HG03175 (cell line): ENCODE data around the gene CDIP1.
A peak's percentile ranks its signal among the peaks of the same experiment; 100 is the strongest.
"Not testable (repeated sequence)": the region's sequence is repeated elsewhere in the genome, so short reads cannot be mapped to it uniquely, and the experiment has no call there.

Experiments used
- ATAC-seq: cut with Tn5 transposase; IDR thresholded peaks from one replicate; pipeline ENCODE4 v1.9.1; 2021; ENCODE audit warnings: mild to moderate bottlenecking, moderate library complexity; ENCODE audit not compliant: unreplicated experiment

The CDIP1 gene

DNA sequence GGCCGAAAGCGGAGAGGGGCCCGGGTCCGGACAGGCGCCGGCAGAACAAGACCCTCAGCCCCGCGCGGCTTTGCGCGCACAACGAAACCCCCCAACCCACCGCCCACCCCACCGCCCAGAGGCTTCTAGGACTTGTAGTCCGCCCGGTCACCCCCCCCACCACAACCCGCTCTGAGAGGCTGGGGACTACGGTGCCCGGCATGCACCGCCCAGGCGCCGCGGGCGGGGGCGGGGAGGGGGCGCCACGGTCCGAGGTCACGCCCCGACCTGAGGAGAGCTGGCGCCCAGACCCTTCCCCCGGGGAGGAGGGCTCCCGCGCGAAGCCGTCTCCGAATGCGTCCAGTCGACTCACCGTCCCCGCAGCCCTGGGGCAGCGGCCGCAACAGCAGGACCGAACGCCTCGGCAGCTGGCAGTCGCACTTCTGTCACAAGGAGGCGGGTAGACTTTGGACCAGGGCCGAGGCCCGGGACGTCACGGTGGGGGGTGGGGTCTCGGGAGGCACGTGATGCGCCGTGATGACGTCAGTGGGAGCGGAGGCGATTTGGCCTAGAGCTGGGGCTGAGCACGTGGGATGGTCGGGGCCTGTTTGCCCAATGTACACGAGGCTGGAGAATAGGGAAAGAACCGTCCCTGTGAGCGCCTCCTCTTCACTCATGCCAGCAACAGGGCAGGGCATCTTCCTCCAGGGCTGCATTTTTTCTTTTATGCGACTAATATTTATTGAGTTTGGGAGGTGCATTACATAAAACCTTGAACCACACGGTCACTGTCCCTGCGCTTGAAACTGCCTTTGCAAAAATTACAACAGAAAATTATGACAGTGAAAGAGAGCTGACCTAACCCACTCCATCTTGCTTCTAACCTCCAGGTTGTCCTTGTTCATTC is at the start of gene CDIP1:
CDIP1 (minus strand) TSS at position 424 of the 886 bp plus-strand sequence. CDS start 24,643 bp downstream, outside the sequence.
- peak; percentile 84 for ATAC-seq

DNA sequence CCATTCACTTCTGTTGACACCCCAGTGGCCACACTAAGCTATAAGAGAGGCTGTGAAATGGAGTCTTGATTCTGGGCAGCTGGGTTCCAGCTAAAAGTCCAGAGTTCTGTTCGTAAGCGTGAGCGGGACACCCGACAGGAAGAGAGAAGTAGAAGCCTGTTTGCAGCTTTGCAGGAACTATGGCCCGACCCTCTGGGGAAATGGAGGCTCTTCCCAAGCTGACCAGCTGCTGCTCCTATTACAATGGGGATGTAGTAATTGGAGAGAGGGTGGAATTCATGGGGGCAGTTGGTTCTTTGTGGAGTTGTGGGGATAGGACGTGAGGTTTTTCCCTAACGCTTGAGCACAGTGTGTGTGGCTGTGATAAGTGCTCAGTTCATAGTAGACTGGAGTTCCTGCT is 47.7 kb upstream of the CDIP1 start:
- ATAC-seq, result no peak

DNA sequence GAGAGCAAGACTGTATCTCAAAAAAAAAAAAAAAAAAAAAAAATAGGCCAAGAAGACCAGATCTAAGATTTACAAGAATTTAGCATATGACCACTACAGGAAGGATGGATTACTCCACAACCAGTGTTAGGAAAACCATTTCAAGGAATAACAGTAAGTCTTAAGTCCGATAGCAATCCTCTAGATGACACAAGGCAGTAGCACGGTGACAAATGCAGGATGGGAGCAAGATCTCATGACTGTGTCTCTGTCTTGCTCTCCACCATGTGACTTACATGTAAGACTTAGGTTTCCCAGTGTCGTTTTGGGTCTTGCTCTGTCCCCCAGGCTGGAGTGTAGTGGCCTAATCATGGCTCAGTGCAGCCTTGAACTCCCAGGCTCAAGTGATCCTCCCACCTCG is 45.3 kb upstream of the CDIP1 start:
- no peak for ATAC-seq

DNA sequence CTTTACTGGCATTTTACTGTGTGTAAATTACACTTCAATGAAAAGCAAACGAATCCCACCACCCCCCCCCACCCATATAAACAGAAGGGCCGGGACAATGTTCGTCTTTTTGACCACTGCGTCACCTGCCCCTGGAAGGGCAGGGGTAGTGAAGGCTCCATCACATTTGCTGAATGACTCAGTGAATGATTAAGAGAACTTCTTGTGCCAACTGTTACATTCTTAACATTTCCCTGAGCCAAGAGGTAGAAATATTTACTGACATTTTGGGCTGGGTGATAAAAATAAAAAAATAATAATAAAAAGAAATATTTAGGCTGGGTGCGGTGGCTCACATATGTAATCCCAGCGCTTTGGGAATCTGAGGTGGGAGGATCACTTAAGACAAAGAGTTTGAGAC is 41.7 kb upstream of the CDIP1 start:
- ATAC-seq, result no peak

DNA sequence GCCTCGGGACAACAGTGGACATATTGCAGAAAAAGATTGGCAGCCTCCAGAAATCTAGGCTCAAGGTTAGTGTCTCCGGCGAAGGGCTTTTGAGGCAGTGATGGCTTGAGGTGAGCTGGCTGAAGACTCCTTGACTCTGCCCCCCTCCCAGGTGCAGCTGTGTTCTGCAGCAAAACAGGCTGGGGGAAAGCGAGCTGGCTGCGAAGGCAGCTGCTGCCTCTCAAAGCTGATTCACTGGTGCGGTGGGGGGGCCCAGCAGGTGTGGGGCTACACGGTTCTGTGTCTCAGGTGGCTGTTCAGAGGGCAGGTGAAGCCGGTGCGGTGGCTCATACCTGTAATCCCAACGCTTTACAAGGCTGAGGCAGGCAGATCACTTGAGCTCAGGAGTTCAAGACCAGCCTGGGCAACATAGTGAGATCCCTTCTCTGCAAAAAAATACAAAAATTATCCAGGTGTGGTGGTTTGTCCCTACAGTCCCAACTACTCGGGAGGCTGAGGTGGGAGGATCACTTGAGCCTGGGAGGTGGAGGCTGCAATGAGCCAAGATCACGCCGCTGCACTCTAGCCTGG is 40.5 kb upstream of the CDIP1 start:
- ATAC-seq, result no peak

DNA sequence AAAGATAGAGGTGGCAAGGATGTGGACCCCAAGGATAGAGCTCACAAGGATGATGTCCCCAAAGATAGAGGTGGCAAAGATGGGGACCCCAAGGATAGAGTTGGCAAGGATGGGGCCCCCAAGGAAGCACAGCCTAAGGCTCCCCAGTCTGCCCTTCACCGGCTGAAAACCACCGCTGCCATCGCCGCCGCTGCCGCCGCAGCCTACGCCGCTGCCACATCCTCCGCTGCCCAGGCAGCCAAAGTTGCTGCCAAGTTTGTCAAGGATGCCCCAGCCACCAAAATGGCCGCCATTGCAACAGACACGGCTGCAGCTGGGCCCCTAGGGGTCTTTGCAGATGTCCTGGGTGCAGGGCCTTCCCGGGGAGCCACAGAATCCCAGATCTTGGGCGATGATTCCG is 37.4 kb upstream of the CDIP1 start:
- ATAC-seq, result no peak

DNA sequence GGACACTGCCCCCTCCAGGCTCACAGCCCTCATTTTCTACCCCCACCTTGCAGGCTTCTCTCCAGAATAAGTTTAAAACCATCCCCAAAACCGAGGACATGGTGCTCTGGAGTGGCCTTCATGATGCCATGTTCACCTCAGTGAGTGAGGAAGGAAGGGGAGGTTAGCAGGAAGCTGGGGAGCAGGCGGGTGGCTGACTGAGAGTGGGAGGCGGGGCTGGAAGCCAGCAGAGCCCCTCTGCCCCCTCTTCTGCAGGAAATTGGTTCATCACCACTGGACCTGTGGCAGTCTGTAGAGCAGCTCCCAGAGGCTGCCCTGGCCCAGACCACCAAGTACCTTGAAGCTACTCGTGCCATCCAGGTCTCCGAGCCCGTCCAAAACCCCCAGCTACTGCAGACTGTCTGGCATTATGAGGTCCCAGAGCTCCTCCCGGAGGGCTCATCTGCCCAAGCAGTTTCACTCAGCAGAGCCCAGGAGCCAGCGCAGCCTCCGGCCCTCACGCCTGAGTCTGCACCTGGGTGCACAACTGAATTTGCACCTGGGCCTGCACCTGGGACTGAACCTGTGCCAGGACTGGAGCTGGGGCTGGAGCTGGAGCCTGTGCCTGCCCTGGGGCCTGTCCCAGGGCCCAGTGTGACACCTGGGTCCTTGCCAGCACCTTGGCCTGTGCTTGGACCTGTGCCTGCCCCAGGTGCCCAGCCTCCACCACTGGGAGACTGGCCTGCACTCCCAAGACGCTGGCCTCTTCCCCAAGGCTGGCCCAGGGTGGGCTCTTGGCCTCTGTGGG is 36.5 kb upstream of the CDIP1 start:
- ATAC-seq, result no peak

DNA sequence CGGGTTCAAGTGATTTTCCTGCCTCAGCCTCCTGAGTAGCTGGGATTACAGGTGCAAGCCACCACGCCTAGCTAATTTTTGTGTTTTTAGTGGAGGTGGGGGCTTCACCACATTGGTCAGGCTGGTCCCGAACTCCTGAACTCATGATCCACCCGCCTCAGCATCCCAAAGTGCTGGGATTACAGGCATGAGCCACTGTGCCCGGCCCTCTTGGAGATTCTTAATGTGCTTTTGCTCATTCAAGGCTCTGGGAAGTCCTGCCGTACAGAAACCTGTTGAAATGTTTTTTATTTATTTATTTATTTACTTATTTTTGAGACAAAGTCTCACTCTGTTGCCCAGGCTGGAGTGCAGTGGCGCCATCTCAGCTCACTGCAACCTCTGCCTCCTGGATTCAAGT is 35.4 kb upstream of the CDIP1 start:
- ATAC-seq, result not testable (repeated sequence)

DNA sequence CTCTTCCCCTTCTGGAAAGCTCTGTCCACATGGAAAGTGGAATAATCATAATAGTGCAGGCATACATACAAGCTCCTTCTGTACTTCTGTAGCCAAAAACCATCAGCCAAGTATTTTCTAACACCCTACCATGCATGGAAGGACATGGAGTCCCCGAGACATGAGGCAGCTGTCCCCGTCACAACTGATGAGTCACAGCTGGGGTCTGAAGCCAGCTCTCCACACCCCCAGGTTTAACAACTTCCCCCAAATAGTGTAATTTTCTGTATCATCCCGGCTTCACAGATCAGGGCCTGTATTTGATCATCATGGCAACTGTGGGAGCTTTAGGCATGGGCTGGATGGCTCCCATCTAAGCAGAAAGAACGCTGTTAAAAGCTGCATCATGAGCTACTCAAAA is 34.1 kb upstream of the CDIP1 start:
- ATAC-seq, result no peak

DNA sequence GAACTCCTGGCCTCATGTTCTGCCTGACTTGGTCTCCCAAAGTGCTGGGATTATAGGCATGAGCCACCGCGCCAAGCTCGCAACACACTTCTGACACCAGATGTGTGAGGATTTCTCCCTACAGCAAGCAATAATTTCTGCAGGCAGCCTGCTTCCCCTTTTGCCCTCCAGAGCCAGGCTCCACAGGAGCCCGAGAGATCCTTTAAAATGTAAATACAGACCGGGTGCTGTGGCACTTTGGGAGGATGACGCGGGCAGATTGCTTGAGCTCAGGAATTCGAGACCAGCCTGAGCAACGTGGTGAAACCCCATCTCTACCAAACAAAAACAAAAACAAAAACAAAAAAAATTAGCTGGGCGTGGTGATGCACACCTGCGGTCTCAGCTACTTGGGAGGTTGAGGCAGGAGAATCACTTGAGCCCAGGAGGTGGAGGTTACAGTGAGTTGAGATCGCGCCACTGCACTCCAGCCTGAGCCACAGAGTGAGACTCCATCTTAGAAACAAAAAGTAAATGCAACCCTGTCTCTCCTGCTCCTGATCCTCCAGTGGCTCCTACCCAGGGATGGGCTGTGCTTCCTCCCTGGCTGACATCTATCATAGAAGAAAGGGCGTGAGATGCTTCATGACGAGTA is 32.2 kb upstream of the CDIP1 start:
- ATAC-seq, result no peak

DNA sequence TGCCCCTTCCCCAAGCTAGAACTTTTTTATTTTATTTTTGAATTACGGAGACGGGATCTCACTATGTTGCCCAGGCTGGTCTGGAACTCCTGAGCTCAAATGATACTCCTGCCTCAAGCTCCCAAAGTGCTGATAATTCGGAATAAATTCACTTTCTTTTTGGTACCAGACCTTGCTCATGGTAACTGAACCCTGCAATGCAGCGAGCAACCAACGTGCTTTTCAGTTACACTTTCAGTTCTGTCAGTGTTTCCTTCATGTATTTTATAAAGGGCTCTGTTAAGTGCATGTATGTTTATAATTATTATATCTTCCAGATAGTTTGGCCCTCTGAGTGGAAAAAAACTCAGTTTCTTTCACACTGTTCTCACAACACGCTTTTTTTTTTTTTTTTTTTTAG is 31.5 kb upstream of the CDIP1 start:
- ATAC-seq, result no peak

DNA sequence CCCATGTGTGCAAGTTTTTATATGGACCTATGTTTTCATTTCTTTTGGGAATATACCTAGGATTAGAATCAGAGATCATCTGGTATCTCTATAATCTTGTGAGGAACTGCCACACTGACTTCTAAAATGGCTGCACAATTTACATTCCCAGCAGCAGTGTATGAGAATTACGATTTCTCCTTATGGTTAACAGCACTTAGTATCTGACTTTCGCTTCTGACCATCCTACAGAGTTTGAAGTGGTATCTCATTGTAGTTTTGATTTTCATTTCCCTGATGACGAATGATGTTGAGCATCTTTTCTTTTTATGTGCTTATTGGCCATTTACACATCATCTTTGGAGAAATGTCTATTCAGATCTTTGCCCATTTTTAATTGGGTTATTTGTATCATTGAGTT is 27.6 kb upstream of the CDIP1 start:
- no peak for ATAC-seq

DNA sequence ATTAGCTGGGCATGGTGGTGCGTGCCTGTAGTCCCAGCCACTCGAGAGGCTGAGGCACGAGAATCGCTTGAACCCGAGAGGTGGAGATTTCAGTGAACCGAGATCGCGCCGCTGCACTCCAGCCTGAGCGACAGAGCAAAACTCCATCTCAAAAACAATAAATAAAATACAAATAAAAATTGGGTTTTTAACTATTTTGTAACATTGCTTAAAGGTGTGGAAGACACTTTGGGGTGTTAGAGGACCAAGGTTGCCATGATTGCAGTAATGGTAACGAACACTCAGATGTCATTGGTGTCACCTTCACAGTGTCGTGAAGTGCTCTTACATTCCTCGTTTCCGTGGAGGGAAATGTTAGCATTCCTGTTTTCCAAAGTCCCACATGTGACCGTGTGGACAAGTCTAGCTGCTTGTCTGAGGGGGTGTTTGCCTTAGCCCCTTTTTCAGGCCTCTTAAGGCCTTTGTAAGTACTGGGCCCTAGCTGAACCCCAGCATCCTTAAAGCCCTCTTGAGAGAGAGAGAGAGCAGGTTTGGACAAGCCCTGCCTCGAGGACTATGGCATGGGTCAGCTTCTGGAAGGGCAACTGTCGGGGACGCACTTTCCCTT is 26.2 kb upstream of the CDIP1 start:
- ATAC-seq, result no peak

DNA sequence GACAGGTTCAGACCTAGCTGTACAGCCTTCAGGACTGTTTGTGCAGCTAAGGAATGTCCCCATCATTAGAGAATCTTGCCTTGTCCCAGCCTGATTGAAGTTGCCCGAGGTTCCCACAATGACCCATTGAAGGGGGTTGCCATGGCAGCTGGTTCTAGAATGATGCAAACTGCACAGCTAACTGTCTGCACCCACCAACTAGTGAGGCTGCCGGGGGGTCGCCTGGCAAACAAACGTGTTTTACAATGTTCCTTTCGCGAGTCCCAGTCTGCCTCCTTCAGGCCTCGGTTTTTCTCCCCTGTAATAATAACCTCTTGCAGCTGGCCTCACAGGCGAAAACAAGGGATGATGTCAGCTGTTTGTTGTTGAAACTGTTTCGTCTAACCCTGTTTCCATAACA is 23.0 kb upstream of the CDIP1 start:
- ATAC-seq, result no peak

DNA sequence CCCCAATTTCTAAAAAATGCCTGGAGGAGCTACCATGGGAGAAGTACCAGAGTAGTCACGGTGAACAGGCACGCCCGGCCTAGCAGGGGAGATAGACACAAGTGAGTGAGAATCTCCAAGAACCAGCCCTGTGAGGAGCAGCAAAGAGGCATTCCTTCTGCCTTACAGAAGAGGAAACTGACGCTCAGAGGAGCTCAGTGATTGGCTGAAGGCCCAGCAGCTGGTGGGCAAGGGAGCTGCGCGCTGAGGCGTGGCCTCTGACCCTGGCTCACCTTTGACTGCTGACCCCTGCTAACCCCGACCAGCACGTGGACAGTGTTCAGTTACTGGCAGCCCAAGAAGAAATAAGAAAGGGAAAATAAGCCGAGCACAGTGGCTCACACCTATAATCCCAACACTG is 19.4 kb upstream of the CDIP1 start:
- no peak for ATAC-seq

DNA sequence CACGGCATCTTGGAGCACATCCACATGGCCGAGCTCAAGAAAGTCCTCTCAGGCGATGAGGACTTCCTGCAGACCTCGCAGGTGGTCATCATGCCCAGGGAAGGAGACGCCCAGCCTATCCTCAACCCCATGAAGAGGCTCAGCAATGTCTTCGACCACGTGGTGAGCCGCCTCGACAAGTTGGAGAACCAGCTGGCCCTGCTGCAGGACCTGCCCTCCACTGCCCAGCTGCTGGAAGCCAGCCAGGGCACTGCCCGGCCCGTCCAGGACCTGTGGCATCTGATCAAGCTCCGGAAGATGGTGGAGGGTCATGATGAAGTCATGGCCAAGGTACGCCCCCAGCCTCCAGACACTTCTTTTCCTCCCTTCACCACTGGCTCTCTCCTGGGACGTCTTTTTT is 18.0 kb upstream of the CDIP1 start:
- ATAC-seq, result no peak

DNA sequence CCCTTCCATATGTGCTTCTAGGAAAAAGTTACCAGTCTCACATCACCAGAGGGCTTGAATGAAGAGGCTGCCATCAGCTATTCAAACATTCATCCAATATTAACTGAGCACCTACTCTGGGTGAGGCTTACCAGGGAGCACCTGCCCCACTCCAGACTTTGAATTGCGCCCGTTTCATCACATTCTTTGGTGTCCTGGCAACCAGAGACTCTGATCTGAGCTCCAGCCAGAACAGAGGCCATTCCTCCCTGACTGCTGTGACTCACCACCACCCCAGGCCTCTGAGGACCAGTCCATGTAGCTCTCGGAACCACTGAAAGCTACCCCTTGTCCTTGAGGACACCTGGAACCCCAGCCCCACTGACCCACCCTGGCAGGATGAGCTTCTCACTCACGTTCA is 17.5 kb upstream of the CDIP1 start, which contains the start of gene C16orf96:
C16orf96 (plus strand) TSS at position 229 of the 400 bp plus-strand sequence; CDS start at position 379, 150 bp downstream.
- no peak for ATAC-seq

DNA sequence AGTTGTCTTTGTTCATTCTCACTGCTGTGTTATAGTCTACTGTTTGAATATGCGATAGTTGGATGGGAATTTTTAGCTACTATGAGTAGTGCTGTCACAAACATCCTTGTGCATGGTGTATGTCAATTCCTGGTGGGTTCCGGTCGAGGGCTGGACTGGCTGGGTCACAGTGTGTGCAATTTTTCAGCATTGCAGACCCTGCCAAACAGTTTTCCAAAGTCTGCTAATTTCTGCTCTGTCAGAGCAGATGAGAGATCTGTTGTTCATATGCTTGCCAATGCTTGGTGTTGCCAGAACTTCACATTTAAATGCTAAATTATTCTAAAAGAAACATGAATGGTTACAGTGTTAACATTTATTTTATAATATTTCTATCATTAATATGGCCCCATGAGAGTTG is 14.0 kb upstream of the CDIP1 start:
- ATAC-seq, result no peak

DNA sequence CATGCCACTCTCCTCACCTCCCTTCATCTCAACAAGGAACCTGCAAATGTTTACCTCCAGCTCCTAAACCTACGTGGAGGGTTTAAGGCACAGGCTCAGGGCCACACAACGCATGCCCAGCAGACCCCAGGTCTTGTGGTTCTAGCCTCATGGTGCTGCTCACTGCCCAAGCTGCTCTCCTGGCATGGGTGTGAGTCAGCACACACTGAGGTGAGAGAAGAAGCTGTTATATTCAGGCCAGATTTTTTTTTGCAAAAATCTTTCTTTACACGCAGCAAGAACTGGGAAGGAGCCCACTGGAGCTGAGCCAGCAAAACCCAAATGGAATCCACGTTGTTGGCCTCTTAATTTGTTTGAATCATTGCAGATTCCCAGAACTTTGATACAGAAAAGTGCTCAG is 12.0 kb upstream of the CDIP1 start:
- ATAC-seq, result no peak

DNA sequence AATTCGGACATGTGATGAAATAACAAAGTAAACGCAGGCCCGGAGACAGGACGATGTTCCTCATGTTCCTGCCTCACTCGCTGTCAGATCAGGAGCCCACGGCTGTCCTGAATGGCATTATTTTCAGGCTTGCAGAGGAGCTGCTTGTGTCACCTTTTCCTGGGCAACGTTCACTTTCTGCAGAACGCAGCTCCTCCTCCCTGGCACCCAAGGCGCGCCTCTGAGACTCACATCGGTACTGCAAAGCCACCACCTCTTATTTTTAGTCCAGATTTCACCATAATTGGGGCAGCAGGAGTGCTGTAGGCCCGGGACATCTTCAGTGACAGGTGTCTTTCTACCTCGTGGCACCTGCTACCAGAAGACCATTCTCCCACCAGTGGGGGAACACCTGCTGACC is 9.6 kb upstream of the CDIP1 start:
- no peak for ATAC-seq

DNA sequence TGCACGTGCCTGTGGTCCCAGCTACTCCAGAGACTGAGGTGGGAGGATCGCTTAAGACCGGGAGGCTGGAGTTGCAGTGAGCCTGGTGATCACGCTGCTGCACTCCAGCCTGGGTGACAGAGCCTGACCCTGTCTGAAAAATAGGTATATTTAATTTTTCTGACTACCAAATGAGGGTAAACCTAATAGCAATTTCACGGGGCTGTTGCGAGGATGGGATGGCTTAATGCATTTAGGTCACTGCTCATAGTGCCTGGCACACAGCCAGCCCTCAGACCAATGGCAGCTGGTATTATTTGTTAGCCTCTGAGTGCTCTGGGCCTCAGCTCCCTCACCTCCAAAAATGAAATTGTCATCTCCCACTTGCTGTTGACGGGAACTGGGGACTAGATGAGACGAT is 5.9 kb upstream of the CDIP1 start:
- no peak for ATAC-seq
